OCI-LY3 (cell line): ENCODE data around the gene MCAT.

Source experiments
- CTCF ChIP-seq: fragments of 200-600, 300-600 bp; sonication (generic); IDR thresholded peaks from 2 replicates; pipeline ENCODE4 v1.5.1; 2014; ENCODE audit warnings: antibody characterized with exemption, low read length, low read depth
- EZH2phosphoT487 ChIP-seq: fragments of 200-600 bp; shearing (Covaris generic); IDR thresholded peaks from 2 replicates; pipeline ENCODE4 v1.6.1; 2018; ENCODE audit warnings: antibody characterized with exemption, mixed run types, low read depth

DNA sequence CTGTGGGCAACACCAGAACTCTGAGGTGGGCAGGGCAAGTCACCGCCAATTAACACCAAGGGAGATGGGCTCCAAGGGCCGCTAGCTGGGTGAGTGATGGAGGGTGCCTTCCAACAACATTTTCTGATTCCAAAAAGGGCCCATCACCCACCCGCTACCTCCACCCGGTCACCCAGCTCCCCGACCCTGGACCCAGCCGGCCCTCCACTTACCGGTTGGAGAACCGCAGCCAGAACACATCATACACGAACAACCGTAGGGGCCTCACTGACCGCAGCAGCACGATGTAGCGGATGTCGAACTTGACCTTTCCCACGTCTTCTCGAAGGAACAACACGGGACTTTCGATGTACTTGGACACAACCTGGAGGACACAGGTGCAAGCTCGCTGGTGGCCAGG, 29.0 kb upstream of the MCAT start:
- TF ChIP-seq CTCF (no peak), EZH2phosphoT487 (no peak)
